ENCODE results near the gene THBD.

THBD gene

DNA sequence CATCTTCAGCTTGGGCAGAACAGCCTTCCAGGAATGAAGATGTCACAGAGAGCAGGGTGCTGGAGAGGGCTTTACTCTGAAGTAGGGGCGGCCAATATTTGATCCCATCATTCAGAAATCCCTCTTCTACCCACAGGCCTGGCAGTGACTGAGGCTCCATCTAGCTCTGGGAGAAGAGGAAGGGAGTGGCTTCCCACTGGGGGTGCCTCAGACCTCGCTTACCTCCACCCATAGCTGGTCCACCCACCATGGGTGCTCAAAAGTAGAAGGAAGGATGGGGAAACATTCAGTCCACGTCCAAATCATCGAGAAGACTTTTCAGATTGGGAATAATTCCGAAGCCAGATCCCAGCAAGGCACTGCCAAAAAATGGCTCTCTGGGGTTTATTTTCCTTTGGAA is 11.8 kb upstream of the THBD start:
- DNase-seq, result no peak

DNA sequence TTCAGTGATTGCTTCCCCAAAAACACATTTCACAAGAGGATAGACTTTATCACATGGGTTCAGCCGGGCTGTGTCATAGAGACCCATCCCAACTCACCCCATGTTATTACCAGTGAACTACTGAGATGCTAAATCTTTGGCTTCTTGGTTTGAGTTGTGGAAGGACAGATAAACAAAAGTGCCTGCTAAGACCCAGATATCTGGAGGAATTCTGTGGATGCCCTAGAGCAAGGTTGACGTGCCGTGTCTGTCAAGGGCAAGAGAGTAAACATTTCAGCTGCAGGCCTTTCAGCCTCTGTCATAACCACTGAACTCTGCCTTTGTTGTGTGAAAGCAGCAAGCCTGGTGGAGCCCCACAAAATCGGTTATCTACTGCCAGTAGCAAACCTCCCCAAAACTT is 11.2 kb upstream of the THBD start:
- DNase-seq, result no peak

DNA sequence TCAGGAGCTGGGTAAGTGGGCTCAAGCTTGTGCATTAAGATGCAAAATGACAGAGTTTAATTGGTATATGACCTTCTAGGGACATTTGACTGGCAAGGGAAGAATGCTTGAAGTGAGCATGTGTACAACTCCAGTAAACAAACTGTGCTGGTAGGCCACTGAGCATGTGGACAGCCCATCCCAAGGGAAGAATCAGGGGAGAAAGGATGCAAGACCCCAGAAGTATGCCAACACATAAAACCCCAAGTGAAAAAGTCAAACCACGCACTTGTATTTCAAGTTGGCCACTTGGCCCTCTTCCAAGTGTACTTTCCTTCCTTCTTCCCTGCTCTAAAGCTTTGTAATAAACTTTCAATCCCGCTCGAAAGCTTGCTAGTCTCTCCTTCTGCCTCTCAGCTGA is 10.4 kb upstream of the THBD start:
- DNase-seq, result no peak

DNA sequence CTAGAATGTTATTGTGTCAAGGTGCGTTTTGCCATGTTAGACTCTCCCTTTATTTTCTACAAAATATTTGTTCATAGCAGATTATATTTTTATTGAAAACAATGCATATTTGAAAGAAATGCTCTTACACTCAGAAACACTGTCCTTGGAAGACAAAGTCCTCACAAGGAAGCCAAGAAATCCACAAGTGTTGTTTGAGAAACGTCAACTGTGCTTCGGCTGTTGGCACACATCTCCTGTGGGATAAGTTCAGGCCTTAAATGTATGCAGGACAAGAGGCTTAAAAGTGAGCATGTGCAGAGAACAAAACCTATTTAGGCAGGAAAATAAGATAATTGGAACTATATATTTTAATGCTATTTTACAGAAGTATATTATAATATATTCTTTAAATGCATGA is 9.5 kb upstream of the THBD start:
- DNase-seq, result no peak

DNA sequence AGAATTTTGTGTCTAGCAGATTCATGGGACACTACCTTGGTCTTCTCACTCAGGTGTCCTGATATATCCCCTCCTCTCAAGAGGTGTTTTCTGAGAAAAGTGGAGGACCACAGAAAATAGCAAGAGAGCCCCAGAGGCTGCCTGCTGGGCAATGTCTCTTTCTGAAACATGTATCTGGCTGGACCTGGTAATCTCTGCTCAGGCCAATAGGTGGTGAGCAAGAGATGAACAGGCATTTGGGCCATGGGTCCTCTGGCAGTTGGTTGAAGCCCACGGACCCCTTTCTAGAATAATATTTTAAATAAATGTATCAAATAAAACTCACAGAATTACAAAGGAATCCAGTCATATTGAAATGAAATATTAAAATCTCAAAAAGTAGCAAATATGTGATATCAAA is 8.8 kb upstream of the THBD start:
- DNase-seq, result no peak

DNA sequence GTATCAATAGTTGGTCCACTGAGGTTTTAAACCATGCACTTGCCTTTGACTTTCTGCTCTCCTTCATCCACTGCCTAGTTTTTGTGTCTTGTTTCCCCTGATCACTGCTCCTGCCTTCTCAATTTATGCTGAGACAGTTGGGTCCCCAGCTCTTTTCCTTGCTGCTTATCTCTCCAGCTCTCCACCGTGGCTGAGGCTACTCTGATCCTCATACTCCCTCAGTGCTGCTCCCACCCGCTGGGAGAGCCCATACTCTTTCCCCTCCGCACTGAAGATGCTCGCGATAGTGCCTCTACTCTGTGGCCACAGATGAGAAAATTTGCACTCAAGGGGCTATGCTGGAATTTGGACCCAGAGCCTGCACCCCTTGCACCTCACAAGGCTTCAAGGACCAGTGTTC is 3.4 kb upstream of the THBD start:
- DNase-seq, result no peak

DNA sequence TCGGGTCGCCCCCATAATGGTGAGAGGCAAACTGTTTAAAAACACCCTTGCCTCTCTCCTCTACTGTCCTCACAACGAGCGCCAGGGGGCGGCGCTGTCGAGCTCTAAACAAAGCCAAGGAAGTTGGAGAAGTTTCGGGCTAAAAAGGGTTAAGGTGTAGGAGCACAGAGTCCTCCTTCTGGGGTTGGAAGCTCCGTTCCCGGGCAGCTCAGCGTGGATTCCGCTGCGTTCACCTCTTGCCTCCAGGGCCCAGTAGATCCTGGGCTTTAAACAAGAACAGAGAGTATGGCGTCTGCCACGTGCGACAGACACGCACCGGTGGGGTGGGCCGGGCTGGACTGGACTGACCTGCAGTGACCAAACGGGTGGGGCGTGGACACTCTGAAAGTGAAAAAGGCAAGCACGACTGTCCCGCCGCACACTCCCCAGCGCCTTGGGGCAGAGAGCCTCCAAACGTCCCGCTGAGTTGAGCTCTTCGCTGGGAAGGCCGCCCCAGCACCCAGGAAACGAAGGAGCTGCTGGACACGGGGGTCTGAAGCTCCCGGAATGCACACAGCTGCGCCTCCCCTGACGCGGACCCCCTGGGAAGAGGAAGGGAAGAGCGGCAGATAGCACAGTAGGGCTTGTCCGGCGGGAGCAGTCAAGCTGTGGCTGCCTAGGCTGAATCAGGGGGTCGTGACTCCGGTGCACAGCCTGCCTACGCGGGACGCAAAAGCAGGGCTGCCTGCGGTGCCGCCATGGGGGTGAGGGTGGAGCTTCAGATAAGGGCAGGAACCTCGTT is 1.6 kb upstream of the THBD start:
- DNase-seq, result no peak

DNA sequence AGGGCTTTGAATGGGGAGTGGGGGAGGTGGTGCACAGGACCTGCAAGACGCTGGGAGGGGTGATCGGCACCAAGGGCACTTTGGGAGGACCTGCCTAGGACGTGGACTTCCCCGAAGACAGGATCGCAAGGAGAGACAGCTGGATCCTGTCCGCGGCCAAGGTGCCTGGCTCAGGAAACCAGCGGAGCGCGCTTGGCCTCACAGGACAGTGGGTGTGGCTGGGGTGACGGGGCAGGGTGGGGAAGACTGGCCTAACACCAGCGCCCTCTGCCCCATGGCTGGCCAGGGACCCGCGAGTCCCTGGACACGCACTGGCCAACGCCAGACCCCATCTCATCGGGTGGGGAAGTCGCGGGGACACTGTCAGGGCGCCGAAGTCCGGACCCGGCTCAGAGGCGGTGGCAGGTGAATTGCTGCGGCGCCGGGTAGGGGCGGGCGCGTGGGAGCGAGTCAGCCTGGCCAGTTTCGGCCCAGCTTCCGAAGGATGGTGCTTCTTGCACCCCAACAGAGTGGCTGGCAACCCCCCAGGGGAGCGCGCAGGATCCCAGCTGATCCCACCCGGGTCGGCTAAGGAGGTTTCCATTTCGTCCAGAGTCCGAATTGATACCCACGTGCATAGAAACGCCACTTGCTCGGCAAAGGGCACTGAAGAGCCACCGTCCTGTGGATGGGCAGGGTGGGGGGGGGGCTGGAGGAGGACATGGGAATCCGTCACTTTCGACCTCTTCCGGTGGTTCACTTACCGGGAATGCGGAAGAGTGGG is 785 bp upstream of the THBD start:
- no peak for DNase-seq

DNA sequence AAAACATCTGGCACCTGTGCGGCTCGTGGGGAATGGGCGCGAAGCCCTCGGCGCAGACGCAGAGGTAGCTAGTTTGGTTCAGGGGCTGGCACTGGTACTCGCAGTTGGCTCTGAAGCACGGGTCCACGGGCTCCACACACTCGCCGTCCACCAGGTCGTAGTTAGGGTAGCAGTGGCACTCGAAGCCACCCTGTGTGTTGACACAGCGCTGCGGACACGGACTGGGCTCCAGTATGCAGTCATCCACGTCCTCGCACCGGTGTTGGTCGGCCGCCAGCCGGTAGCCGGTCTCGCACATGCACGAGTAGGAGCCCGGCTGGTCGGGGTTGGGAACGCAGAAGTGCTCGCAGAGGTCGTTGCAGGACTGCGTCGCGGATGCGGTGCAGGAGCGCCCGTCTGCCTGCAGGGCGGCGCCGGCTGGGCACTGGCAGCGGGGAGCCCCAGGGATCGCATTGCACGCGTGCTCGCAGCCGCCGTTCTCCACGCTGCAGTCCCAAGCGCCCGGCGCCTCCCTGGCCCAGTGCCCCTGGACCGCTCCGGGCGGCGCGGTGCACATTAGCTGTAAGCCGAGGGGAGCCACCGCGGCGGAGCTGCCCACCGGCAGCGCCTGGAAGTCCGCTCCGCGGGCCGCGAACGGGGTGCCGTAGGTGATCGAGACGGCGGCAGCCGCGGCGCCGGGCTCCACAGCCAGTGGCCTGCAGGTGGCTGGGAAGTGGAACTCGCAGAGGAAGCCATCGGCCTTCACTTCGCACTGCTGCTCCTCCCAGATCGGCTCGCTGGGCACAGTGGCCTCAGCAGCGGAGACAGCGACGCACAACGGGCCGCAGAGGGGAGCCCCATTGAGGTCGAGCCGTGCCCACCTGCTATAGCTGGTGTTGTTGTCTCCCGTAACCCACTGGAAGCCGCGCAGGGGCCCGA is 930 bp downstream of the THBD start:
- DNase-seq, result no peak

DNA sequence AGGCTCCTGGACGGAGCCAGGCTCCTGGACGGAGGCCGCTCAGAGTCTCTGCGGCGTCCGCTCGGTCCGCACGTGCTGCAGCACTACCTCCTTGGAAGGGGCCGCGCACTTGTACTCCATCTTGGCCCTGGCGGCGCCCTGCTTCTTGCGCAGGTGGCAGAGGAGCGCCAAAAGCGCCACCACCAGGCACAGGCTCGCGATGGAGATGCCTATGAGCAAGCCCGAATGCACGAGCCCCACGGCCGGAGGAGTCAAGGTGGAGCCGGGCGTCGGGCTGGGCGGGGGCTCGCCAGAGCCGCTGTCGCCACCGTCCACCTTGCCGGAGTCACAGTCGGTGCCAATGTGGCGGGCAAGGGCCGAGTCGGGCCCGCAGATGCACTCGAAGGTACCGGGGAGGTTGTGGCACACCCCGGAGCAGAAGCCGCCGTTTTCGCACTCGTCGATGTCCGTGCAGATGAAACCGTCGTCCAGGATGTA is 1.7 kb downstream of the THBD start:
- DNase-seq, result no peak

DNA sequence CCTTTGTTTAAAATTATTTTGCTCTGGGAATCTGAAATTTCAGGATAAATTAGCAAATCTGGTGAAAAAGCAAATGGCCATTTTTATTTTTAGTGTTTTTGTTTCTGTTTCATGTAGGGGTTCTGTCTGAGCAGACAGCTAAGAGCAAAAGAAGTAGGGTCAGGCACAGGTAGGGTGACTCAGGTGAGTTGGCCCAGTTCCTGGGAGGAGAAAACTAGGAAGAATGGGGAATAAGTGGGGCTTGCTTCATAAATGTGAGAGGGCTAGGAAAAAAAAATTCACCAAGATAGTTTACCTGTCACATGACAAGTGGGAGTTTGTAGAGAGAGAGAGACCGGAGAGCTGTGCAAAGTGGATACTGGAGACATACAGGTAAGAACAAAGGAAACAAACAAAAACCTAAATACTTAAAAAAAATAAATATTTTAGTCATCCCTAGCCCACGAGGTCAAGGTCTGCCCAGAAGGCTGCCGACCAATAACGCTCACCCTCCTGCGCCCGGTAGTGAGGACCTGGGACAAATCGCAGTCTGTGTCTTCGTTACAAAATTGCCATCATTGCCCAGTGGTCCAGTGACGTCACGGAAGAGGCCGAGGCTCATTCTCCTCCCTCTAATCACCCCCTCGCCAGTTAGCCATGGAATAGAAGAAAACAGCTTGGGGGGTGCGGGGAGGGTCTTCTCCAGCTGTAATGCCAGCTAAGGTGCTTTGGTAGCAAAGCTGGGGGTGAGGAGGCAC is 2.3 kb downstream of the THBD start:
- no peak for DNase-seq

DNA sequence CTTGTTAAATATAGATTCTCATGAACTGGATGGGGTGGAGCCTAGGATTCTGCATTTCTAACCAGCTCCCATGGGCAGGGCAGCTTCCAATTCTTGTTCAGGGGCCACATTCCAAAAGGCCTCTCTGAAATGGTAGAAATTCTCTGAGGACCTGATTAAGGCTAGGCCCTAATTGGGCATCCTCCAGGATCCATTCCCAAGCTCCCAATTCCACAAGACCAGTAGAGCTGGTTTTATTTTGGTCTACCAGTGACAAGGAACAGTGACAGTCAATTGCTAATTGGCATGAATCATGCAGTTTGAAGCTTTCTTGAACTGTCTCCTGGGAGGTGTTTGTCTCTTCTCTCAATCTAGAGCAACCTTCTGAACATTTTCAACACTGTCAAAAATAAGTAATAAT is 3.0 kb downstream of the THBD start:
- DNase-seq, result no peak

DNA sequence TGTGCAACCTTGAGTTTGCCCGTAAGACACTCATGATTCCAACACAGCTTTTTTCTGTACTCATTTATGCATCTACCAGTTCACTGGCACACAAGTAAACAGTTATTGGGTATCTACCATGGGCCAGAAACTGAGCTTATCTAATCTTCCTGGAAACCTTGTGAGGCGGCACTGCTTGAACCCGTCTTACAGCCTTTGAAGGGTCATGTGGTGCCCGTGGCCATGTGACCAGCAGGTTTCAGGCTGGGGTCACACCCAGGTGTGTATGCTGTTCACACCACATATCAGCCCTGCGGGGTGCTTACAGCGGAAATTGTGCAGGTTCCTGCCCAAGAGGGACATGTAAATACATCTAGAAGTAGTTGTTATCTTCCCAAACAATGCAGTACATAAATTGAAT is 6.1 kb downstream of the THBD start:
- no peak for DNase-seq

DNA sequence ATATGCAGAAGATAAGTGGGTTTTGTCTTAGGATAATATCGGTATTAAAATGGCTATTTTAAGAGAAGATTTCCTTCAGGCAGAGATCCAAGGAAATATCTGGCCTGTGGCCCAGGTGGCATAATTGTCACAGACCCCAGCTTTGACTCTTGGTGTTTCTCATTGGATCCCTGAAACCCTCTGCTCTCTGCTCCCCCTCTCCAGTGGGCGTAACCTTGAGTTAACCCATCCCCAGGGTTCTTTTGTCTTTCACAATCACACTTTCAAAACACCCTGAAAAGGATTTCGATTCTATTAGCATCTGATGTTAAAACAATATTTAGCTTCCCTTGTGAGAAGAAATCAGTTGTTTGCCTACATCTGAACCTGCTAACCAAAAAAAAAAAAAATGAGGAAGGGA is 7.2 kb downstream of the THBD start:
- DNase-seq, result no peak

DNA sequence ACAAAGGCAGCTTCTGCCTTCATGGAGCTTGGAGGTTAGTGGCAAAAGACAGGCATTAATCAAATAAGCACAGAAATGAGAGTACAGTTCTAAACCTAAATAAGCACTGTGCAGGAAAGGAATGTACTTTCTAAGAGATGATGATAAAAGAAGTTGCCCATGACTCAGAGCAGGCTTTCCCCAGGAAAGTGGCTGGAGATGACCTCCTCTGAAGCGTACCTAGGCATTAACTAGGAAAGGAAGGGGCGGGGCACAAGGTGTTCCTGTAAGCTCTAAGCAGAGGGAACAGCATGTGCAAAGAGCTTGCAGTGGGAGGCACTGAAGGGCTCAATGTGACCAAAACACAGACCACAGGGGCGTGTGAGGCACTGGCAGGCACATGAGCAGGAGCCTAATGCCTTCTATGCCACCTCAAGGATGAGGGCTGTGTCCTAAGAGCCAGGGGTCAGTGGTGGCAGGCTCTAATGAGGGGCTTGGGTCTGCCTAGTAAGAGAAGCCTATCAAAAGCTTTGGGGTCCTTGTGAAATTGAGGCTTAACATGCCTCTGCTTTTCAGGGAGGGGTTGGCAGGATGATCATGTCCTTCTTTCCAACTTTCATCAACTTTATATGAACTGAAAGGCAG is 9.5 kb downstream of the THBD start:
- DNase-seq, result no peak

DNA sequence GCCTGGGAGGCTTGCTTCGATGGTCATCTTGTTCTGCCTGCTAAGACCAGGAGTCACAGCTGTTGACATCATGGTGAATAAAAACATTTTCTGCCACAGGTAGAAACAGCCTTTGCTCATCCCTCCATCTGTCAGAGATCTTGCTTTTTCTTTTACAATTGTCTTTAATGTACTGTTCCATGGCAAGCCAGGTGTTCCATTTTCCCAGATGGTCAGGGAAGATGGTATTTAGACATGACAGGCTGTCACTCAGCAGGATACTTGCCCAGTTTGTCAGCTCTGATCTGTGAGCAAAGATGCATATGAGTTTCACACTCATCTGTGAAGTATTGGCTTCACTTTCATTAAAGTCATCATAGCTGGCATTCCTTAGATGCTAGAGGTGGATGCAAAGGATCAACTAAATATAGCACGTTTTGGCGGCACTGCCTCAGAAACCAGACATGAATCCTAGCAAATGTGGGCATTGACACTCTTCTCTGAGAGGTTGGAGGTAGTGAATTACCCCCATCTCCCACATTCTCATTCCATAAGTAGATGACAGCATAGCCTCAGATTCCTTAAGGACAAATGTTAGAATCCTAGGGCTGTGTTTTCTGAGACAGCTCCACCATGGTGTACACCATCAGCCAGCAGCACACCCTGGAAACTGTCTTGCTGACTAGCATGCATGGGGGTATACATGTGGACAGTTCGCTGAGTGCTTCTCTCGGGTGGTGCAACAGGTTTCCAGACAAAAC is 10.2 kb downstream of the THBD start:
- no peak for DNase-seq

DNA sequence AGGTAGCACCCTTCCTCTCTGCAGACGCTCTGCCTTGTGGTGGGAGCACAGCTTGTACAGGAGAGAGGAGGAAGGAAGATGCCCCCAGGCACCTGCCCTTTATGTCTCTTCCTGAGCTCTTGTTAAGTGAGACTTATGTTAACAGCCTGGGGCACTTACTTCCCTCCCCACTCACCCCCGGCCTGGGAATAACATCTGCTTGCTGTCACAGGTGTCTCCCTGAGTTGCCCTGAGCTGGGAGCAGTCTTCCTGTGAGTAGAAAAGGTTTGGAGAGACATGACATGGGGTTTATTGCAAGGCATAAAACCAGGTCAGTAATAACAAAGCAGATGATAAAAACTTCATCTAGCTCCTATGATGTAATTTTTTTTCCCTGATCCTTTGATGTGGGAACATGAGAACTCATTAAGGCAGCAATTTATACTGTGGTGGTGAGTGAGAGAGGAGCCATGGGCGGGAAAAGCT is 12.4 kb downstream of the THBD start:
- DNase-seq, result no peak

DNA sequence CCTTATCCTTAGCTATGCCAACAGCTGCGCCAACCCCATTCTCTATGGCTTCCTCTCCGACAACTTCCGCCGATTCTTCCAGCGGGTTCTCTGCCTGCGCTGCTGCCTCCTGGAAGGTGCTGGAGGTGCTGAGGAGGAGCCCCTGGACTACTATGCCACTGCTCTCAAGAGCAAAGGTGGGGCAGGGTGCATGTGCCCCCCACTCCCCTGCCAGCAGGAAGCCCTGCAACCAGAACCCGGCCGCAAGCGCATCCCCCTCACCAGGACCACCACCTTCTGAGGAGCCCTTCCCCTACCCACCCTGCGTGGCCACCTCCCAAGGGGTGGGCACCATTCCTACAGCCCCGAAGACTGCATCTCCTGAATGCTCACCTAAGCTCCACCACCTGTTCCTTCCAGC is 13.1 kb downstream of the THBD start:
- no peak for DNase-seq

DNA sequence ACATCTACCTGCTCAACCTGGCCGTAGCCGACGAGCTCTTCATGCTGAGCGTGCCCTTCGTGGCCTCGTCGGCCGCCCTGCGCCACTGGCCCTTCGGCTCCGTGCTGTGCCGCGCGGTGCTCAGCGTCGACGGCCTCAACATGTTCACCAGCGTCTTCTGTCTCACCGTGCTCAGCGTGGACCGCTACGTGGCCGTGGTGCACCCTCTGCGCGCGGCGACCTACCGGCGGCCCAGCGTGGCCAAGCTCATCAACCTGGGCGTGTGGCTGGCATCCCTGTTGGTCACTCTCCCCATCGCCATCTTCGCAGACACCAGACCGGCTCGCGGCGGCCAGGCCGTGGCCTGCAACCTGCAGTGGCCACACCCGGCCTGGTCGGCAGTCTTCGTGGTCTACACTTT is 13.7 kb downstream of the THBD start:
- no peak for DNase-seq

DNA sequence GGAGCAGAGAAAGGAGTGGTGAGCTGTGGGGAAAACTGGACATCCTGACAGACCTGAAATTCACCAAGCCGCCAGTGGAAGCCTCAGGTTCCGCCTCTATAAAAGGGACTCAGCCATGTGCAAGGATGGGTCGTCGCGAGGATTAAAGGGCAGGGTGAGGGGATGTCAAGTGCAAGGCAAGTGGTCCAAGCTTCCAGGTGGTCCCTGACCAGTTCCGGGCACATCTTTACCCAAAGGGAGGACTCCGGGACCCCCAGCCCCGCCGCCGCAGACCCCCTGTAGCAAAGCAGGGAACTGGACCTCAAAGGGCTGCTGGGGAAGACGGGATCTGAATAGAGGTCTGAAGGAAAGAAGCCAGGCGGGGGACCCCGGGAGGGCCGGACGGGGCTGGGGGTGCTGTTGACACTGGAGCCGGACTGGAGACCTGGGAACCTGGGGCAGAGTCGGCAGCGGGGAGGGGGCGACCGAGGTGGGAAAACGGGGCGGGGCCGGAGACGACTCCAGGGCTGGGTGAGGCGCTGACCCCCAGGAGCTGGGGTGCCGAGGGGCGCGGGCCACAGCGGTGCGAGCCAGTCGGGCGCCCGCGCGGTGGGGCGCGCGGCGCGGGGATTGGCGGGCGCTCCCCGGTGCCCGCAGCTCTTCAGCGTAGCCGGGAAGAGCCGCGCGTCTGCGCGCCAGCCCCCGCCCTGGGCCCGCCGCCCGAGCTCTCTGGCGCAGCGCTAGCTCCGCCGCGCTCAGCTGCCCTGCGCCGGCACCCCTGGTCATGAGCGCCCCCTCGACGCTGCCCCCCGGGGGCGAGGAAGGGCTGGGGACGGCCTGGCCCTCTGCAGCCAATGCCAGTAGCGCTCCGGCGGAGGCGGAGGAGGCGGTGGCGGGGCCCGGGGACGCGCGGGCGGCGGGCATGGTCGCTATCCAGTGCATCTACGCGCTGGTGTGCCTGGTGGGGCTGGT is 14.5 kb downstream of the THBD start, which contains the start of gene SSTR4:
SSTR4 (plus strand) TSS at position 592 of the 951 bp plus-strand sequence; CDS start at position 764, 172 bp downstream.
- no peak for DNase-seq
